CD4-positive, alpha-beta T cell treated with Interleukin-10 for 1 hour (primary cell): ENCODE measurements around the gene PIPOX.

Experiments used
- DNase-seq: peaks from one replicate; pipeline ENCODE4 v3.0.0-alpha.2; 2020

Gene PIPOX

DNA sequence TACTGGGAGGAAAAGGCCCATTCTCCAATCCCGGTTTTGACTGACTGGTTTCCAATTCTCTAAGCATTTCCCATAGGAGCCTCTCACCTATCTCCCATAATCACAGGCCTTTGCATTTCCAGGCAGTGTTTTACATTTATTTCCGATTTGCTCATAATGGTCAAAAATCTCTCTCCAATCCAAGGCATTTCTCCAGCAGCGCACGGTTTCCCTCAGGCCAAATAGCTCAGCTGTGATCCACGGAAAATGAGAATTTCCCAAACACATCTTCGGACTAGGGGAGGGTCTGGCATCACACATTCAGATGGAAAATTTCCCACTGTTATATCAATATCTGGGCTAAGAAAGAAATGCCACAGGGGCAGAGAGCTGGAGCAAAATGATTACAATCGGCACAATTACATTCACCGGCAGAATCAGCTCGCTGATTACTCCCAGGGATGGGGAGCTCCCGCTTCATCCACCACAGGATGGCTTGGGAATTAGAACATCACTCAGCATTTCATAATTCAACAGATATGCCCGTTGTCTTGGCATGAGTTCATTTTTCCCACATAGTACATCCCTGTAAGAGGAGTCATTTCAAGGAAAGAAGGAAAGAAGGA is 6.7 kb downstream of the PIPOX start:
- no peak for DNase-seq

GRCh38 chr17:29050176-29050575 is 7.2 kb downstream of the PIPOX start:
- DNase-seq, result no peak

DNA sequence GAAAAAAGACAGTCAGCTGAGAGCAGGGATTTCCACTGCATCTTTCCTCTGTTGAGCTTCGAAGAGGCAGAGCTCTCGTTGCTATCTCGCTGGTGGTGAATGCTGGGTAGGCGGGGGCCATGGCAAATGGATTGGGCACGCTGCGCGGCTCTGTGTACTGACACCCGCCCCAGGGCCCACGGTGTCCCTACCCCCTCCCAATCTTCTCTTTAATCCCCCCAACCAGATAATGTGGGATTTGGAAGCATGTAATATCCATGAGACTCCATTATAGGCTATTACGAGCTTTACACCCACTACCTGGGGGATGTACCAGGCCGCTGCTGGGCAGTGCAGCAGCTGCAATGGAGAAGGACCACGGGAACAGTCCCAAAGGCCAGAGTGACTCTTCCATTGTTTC is 8.3 kb downstream of the PIPOX start:
- DNase-seq, result no peak

- no peak for DNase-seq
Observed at GRCh38 chr17:29051731-29052130, 8.8 kb downstream of the PIPOX start.

DNA sequence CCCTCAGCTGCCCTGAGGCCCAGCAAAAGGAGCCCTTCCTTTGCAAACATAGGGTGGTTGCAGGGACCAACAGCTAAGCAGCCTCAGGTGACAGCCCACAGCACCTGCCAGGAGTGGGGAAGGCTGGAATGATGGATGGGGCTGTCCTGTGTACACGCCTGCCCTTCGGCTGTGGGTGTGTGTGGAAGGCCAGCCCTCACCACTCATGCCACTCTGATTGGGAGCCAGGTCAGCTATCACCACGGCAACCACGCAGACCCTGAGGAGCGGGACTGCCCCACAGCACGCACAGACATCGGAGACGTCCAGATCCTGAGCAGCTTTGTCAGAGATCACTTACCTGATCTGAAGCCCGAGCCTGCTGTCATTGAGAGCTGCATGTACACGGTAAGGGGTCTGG is 11.9 kb downstream of the PIPOX start:
- no peak for DNase-seq

DNA sequence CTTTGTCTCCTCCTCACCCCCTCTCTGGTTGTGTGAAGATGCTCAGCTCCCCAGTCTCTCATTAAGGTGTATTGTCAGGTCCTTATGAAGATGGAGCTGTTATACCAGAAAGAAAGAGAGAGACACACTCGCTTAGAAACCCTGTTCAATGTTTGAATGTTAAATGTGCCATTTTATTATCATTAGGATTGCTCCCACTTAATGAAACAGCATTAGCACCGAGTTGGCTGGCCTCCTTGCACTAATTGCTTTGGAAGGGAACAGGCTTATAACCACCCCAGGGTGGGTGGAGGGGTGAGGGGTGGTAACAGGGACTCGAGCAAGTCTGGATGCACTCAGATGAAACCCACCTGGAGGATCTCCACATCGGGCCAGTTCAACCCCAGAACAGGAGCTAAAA is 14.4 kb downstream of the PIPOX start:
- DNase-seq, result no peak

- DNase-seq, result no peak
Observed at GRCh38 chr17:29058391-29058790, 15.4 kb downstream of the PIPOX start.

DNA sequence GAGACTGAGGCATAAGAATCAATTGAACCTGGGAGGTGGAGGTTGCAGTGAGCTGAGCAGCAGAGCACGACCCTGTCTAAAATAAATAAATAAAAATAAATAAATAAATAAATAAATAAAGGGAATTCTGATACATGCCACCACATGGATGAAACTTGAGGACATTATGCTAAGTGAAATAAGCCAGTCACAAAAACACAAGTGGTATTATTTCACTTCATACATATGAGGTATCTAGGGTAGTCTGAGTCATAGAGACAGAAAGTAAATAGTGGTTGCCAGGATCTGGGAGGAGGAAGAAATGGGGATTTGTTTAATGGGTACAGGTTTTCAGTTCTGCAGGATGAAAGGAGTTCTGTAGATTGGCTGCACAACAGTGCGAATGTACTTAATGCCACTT is 16.3 kb downstream of the PIPOX start:
- no peak for DNase-seq

- no peak for DNase-seq
Observed at GRCh38 chr17:29060475-29060874, 17.5 kb downstream of the PIPOX start.

DNA sequence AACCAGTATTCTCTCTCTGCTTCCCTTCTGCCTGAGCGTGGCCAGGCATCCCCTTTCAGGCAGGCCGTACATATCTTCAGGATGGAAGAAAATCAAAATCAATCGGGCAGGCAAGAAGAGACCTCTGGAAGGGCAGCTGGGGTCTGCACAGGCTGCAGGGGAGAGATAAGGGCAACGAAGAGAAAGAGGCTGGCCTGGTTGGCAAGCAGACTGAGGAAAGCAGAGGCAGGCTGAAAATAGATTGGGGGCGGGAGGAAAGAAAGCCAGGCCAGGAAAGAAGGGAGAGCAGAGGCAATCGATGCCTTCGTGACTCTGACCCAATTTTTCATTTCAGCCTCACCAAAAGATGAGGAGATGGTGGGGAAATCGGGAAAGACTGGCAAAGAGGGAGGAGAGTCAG is 18.1 kb downstream of the PIPOX start:
- no peak for DNase-seq

DNA sequence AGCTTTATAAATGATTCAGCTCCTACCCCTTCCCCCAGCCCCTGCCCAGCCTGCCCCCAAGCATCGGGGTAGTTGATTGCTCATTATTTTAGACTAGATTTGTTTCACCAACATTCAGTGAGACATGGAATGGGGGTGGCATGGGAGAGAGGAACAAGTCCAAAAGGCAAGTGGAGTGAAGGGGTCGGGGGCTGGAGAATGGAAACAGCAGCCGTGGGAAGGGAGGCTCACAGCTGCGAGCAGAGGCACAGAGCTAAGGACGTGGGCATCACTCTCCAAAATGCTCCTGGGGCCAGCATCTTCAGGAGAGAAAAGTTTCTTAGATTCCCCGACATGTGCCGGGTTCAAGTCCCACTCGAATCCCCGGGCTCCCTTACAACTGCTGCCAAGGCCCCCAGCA is 19.3 kb downstream of the PIPOX start:
- no peak for DNase-seq

DNA sequence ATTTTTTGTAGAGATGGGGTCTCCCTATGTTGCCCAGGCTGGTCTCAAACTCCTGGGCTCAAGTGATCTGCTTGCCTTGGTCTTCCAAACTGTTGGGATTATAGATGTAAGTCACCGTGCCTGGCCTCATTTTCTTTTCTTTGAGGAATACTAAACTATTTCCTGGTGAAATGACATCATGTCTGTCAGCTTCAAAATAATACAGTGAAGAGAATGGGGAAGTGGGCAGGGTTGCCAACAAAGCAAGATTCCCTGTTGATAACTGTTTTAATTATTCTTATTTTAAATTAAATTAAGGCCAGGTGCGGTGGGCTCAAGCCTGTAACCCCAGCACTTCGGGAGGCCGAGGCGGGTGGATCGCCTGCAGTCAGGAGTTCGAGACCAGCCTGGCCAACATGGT is 21.1 kb downstream of the PIPOX start:
- DNase-seq, result no peak

GRCh38 chr17:29066047-29066446 is 23.1 kb downstream of the PIPOX start:
- DNase-seq, result no peak

GRCh38 chr17:29066606-29067005 is 23.7 kb downstream of the PIPOX start:
- DNase-seq, result no peak

DNA sequence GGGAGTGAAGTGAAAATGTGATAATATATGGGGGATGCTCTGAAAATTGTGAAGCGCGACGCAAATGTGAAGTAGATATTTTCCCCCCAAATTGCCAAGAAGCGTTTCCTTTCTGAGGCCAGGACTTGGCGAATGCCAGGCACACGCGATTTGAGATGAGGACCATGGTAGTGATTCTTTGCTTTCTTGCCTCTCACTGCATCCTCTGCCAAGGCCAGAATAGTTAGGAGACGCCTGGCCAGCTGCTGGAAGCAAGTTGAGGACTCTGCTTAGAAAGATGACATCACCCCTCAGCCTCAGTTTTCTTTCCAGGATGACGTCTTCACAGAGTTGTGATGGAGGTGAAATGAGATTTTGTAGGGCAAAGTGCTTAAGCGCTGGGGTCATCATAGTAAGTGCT is 25.9 kb downstream of the PIPOX start:
- DNase-seq, result no peak

- no peak for DNase-seq
Observed at GRCh38 chr17:29069526-29070041, 26.6 kb downstream of the PIPOX start.

DNA sequence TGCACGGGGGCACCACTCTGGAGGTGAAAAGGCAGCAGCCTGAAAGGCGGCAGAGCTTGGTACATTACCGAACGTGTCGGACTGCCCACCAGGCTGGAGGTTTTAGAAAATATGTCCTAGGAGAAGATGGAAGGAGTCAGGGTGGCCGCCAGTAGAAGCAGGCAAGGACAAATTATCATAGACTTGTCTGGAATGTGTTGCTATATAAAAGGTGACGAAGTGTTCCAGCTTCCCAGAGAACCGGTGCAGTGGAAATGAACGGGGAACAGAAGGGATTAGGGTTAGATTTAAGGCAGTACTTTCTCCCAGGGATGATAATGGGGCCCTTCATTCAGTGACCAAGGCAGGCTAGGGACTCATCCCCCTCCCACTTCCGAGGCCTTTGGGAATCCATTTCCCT is 27.4 kb downstream of the PIPOX start:
- DNase-seq, result no peak

DNA sequence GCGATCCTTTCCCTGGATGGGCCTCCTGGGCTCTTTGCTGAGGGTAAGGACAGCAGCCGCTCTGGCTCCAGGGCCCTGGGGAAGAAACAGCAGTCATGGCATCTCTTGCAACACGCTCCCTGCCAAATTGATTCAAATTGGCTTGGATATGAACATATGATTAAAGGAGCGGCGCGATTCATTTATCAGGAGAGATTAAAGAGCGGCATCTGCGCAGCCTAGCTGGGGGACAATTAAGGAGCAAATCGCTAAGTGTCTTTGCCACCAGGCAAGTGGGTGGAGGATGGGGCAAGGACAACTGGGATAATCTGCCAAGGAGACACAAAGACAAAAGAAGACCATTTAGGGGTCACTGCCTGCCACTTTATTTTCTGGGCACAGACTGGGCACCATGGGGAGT is 27.8 kb downstream of the PIPOX start:
- DNase-seq, result no peak

DNA sequence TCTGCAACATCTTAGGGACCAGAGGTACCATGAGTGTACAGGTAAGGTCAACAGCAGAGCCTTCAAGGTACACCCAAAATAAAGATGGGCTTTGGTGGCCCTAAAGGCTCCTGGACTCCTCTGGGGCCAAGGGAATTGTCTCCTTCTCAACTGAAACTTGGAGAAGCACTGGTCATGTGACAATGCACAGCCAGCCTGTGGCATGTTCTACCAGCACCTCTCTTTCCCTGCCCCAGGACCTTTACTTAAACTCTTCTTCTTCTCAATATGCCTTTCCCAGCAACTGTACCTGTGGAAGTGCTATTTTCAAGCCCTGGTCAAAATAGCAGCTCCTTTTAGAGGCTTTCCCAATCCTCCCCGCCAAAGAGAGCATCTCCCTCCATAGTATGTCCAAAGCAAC is 28.4 kb downstream of the PIPOX start:
- DNase-seq, result no peak

- DNase-seq, result no peak
Observed at GRCh38 chr17:29073045-29073444, 30.1 kb downstream of the PIPOX start.

DNA sequence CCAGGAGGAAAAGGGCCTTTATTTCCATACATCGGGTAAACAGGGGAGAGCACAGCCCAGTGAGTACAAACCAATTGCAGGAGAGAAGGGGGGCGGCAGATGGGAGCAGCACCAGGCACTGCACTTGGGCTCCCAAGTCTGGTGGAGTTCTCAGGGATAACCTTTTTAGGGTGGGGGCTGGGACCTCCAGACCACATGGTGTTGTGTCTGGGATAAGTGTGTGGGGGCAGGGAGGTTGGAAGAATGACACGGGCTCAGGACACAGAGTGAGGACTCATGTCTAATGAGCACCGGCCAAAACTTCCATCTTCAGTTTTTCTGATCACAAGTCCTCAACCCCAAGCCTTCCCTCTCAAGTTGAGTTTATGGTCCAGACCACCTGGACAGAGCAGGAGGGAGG is 30.6 kb downstream of the PIPOX start:
- no peak for DNase-seq

DNA sequence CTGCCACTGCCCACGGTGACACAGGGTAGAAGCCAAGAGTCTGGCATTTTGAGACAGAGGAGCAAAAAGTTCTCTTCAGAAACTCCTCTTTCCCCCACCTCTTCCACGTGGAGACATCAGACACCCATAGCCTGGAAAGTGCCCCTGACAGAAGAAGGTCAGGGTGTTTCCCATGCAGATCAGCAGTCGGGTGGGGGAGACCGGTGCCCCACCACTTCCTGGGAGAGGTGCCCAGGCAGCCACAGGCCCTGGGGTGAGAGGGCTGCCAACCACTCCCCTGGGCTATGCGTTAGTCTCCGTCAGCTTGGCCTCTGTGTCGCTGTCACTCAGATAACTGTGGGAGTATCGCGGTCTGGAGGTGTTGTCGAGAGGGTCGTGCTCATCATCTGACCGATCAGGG is 31.5 kb downstream of the PIPOX start:
- DNase-seq, result peak; percentile 7

GRCh38 chr17:29076087-29076486 is 33.1 kb downstream of the PIPOX start:
- DNase-seq, result no peak

GRCh38 chr17:29076722-29077121 is 33.8 kb downstream of the PIPOX start:
- DNase-seq, result no peak

DNA sequence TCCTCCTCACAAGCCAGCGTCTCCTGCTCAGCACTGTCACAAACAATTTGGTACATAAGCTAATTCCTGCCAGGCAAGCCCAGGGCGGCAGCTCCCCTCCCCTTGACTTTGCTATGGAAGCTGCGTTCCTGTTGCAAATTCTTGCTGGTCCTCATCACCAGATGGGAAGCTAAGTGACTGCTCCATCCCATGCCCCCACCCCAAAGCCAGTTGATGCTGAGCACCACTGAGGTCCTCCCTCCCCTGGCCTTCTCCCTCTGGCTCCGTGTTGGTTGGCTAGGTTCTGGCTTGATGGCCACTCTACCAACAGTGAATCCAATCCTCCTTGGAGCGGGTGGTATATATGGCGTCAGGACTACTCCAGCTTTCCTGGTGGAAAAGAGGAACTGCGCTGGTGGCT is 34.4 kb downstream of the PIPOX start:
- DNase-seq, result no peak
